ENCODE measurements around the gene BLCAP. TPM values are rescaled to one million over a fixed set of nuclear protein-coding genes. Genes with fewer than 3 reads are reported as not detected.

Gene BLCAP
- total RNA-seq, 5 donors from 2014 or later (not counting 1 experiment from before 2014, with no cell fraction given) = 62.5 to 82.6 (median 80.6) TPM

DNA sequence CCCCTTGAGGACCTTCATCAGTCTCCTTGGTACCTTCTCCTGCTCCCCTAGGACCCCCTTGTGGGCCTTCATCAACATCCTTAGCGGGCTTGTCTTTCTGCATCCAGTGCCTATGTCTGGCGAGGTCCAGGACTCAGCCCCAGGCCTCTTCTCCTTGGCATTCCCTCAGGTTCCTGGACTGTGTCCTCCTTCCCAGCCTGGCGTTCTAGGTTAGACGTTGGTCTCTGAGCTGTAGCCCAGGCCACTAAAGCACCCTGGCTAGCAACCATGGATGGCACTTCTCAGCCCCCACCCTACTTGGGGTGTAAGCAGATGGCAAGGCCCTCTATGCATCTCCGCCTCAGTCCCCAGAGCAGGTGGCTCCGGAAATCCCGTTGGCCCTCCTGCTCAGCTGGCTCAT lies 58.1 kb downstream of the BLCAP start:
- ATAC-seq (replicated peaks in 1 of 4) (no peak), DNase-seq (no peak)
- Histone ChIP-seq H3K4me3 (ENCODE audit: control insufficient read depth in 1 of 2, extremely low read depth in 1 of 2, low read length in 1 of 2) (no peak overlapping the region), H3K27me3 (replicated peaks in 1 of 2; ENCODE audit: control insufficient read depth in 2 of 2, extremely low read depth in 1 of 2, insufficient read depth in 2 of 2, low read length in 1 of 2) (peaks cover 0 to 34% of the 10 kb centered on the region in 2 experiments), H3K27ac (ENCODE audit: low read length) (no peak overlapping the region), H3K9me3 (no peaks in the 10 kb centered on the region), H3K36me3 (ENCODE audit: control insufficient read depth in 2 of 2, extremely low read depth in 1 of 2, insufficient read depth in 1 of 2, low read length in 1 of 2) (no peaks in the 10 kb centered on the region), H3K4me1 (ENCODE audit: control insufficient read depth in 1 of 2, extremely low read depth in 1 of 2, insufficient read depth in 2 of 2, low read length in 2 of 2) (no peaks in the 10 kb centered on the region)
- no peaks in the 10 kb centered on the region for H3K4me1 Mint-ChIP-seq
- H3K27ac Mint-ChIP-seq = no peak overlapping the region
- 88% methylated on average over 7 of the region's 7 CpGs for WGBS (ENCODE audit: insufficient coverage)
- H3K27me3 Mint-ChIP-seq = peaks cover 23 to 34% of the 10 kb centered on the region in 2 donors
- H3K4me3 Mint-ChIP-seq = no peak overlapping the region
- ChIA-PET POLR2A (no interaction called here), CTCF (no interaction called here)
- H3K9me3 Mint-ChIP-seq = no peaks in the 10 kb centered on the region
- no peaks in the 10 kb centered on the region for H3K36me3 Mint-ChIP-seq

DNA sequence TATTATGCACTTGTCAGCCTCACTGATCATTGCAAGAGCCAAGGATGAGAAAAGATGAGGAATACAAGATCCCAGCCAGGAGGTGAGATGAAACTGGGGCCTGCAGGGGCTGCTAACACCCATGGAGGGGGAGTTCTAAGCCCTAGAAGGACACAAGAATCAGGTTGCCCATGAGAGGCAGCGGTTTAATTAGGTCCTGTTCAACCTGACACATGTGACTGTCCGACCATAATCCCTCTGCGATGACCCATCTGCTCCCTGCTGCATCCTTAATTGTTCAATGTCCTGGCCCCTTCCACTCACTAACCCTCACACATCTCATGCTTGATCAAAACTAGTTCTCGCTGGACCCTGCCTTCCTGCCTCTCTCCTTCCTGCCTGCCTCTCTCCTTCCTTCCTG lies 58.8 kb downstream of the BLCAP start:
- Histone ChIP-seq H3K27ac (ENCODE audit: low read length) (no peak overlapping the region), H3K36me3 (ENCODE audit: control insufficient read depth in 2 of 2, extremely low read depth in 1 of 2, insufficient read depth in 1 of 2, low read length in 1 of 2) (no peaks in the 10 kb centered on the region), H3K9me3 (no peaks in the 10 kb centered on the region), H3K4me3 (ENCODE audit: control insufficient read depth in 1 of 2, extremely low read depth in 1 of 2, low read length in 1 of 2) (no peak overlapping the region), H3K27me3 (replicated peaks in 1 of 2; ENCODE audit: control insufficient read depth in 2 of 2, extremely low read depth in 1 of 2, insufficient read depth in 2 of 2, low read length in 1 of 2) (peaks cover 0 to 36% of the 10 kb centered on the region in 2 experiments), H3K4me1 (ENCODE audit: control insufficient read depth in 1 of 2, extremely low read depth in 1 of 2, insufficient read depth in 2 of 2, low read length in 2 of 2) (no peaks in the 10 kb centered on the region)
- 68% methylated on average over 4 of the region's 4 CpGs for WGBS (ENCODE audit: insufficient coverage)
- H3K27ac Mint-ChIP-seq = no peak overlapping the region
- ChIA-PET CTCF (no interaction called here), POLR2A (no interaction called here)
- H3K27me3 Mint-ChIP-seq = peaks cover 24 to 32% of the 10 kb centered on the region in 2 donors
- DNase-seq (no peak), ATAC-seq (replicated peaks in 1 of 4) (no peak)
- H3K4me1 Mint-ChIP-seq = no peaks in the 10 kb centered on the region
- no peak overlapping the region for H3K4me3 Mint-ChIP-seq
- H3K9me3 Mint-ChIP-seq = no peaks in the 10 kb centered on the region
- H3K36me3 Mint-ChIP-seq = no peaks in the 10 kb centered on the region

Other genes with a start within 250 kb of the BLCAP start
- gene MANBAL, start 238.2 kb downstream of the BLCAP start, total RNA-seq = 10 to 100 TPM in 3 of 5 donors, 1 to 10 TPM in 2; 5.8 to 12.6 (median 11.7) TPM
- 1 to 10 TPM; 1.4 to 4.5 (median 2.0) TPM for gene SRC, start 181.7 kb downstream of the BLCAP start, total RNA-seq
- under 1 TPM in 1 of 5 donors, not detected in 4; 0.20 TPM for gene NNAT, start 6.6 kb downstream of the BLCAP start, total RNA-seq
- 10 to 100 TPM; 44.6 to 52.4 (median 49.4) TPM for gene CTNNBL1, start 166.2 kb upstream of the BLCAP start, total RNA-seq

All from T-cell (primary cell).